H1 (cell line): ENCODE results near the gene GH2. TPM values are rescaled to one million over a fixed set of nuclear protein-coding genes. Genes with fewer than 3 reads are reported as not detected.

Source experiments
- CTCF ChIA-PET: fragments of 300-600 bp; sonication (Branson Sonifier 250); formaldehyde crosslinking; loops from one replicate; lab custom pipeline; 2021; ENCODE audit not compliant: partially characterized antibody; lab: Charles Lee
- POLR2A ChIA-PET: fragments of 300-600 bp; sonication (Branson Sonifier 250); formaldehyde crosslinking; loops from one replicate; lab custom pipeline; 2021; ENCODE audit warnings: inconsistent platforms; ENCODE audit not compliant: partially characterized antibody; lab: Charles Lee
- DNase-seq, 2 experiments: peaks; one replicate each; pipeline versions ENCODE4 v3.0.0 to v3.0.0-alpha.2; 2010 to 2022; ENCODE audit warnings: low spot score in 2 of 2, low read depth in 1 of 2, mixed read lengths in 1 of 2
- FAIRE-seq: peaks from 2 replicates; lab custom pipeline; 2011; peaks lifted over from hg19 to GRCh38; lab: Jason Lieb, UNC
- H2AFZ ChIP-seq: 2 replicates; pipeline ENCODE4 v1.8.1; 2012; ENCODE audit warnings: low read length, inconsistent platforms
- H2AK5ac ChIP-seq: 2 replicates; pipeline ENCODE4 v1.6.1; 2013; ENCODE audit warnings: low read depth, low read length
- H2BK120ac ChIP-seq: replicated peaks from 2 replicates; pipeline ENCODE3; 2013; ENCODE audit warnings: low read depth, low read length, inconsistent platforms
- H2BK12ac ChIP-seq: 2 replicates; pipeline ENCODE4 v1.6.1; 2013; ENCODE audit warnings: low read depth, low read length
- H2BK15ac ChIP-seq: 2 replicates; pipeline ENCODE4 v1.6.1; 2013; ENCODE audit warnings: low read length
- H2BK20ac ChIP-seq: 2 replicates; pipeline ENCODE4 v1.6.1; 2013; ENCODE audit warnings: low read length
- H2BK5ac ChIP-seq: 2 replicates; pipeline ENCODE4 v1.6.1; 2013; ENCODE audit warnings: low read depth, low read length
- H3K14ac ChIP-seq: 2 replicates; pipeline ENCODE4 v1.6.1; 2013; ENCODE audit warnings: inconsistent platforms; ENCODE audit not compliant: insufficient read length
- H3K18ac ChIP-seq: 2 replicates; pipeline ENCODE4 v1.6.1; 2013; ENCODE audit warnings: low read length; ENCODE audit errors: extremely low read depth
- H3K23ac ChIP-seq: 2 replicates; pipeline ENCODE4 v1.6.1; 2013; ENCODE audit warnings: inconsistent platforms; ENCODE audit not compliant: insufficient read length
- H3K23me2 ChIP-seq: 2 replicates; pipeline ENCODE4 v1.6.1; 2013; ENCODE audit warnings: low read depth, low read length
- H3K27ac ChIP-seq: 2 replicates; pipeline ENCODE4 v1.6.1; 2011; ENCODE audit warnings: low read depth, low read length, inconsistent platforms
- H3K27me3 ChIP-seq, 4 experiments: replicated peaks in 1 of 4; 1 replicate in 1 of 4; 2 replicates in 3 of 4; pipeline versions ENCODE4 v1.6.1 to v1.8.1; 2011 to 2013; ENCODE audit warnings: low read length in 3 of 4, mild to moderate bottlenecking in 3 of 4, inconsistent platforms in 2 of 4, mixed read lengths in 2 of 4, moderate library complexity in 1 of 4; ENCODE audit not compliant: control insufficient read depth in 3 of 4, insufficient read depth in 3 of 4; ENCODE audit errors: extremely low read depth in 1 of 4
- H3K36me3 ChIP-seq, 4 experiments: 2 replicates each; pipeline versions ENCODE4 v1.6.1 to v1.8.1; 2011 to 2013; ENCODE audit warnings: mild to moderate bottlenecking in 4 of 4, low read length in 3 of 4, moderate library complexity in 2 of 4, control low read depth in 1 of 4, inconsistent platforms in 1 of 4; ENCODE audit not compliant: insufficient read depth in 4 of 4, control insufficient read depth in 2 of 4
- H3K4ac ChIP-seq: replicated peaks from 2 replicates; pipeline ENCODE3; 2013; ENCODE audit warnings: low read length, low read depth, mixed read lengths, inconsistent platforms; ENCODE audit not compliant: insufficient read length
- H3K4me1 ChIP-seq, 4 experiments: replicated peaks in 1 of 4; 1 replicate in 1 of 4; 2 replicates in 3 of 4; pipeline versions ENCODE4 v1.6.1 to v1.8.1; 2011 to 2013; ENCODE audit warnings: low read length in 3 of 4, inconsistent platforms in 2 of 4, mixed read lengths in 1 of 4; ENCODE audit not compliant: insufficient read depth in 4 of 4, control insufficient read depth in 3 of 4
- H3K4me2 ChIP-seq, 2 experiments: 2 replicates each; pipeline versions ENCODE4 v1.6.1 to v1.8.1; 2011 to 2013; ENCODE audit warnings: low read depth in 2 of 2, low read length in 2 of 2, control low read depth in 1 of 2, inconsistent platforms in 1 of 2, mild to moderate bottlenecking in 1 of 2; ENCODE audit not compliant: insufficient read depth in 1 of 2
- H3K4me3 ChIP-seq, 4 experiments: fragments of 200-600, 300-600 bp in 1 of 4; sonication (generic), shearing (Covaris generic), sonication (Bioruptor Twin) in 1 of 4; 2 replicates each; pipeline versions ENCODE4 v1.5.1 to v1.8.1; 2011 to 2016; ENCODE audit warnings: low read length in 4 of 4, low read depth in 3 of 4, control low read depth in 2 of 4, inconsistent platforms in 2 of 4, mild to moderate bottlenecking in 2 of 4, mixed read lengths in 1 of 4, moderate library complexity in 1 of 4; ENCODE audit not compliant: insufficient read depth in 2 of 4; ENCODE audit errors: extremely low read depth in 1 of 4
- H3K56ac ChIP-seq: replicated peaks from 2 replicates; pipeline ENCODE3; 2013; ENCODE audit warnings: low read depth, mild to moderate bottlenecking, mixed read lengths, low read length, inconsistent platforms; ENCODE audit not compliant: insufficient read length
- H3K79me1 ChIP-seq: 2 replicates; pipeline ENCODE4 v1.6.1; 2013; ENCODE audit warnings: low read depth, low read length, control low read depth
- H3K79me2 ChIP-seq, 2 experiments: 2 replicates each; pipeline versions ENCODE4 v1.6.1 to v1.8.1; 2012 to 2013; ENCODE audit warnings: low read length in 2 of 2, mild to moderate bottlenecking in 2 of 2, inconsistent platforms in 1 of 2; ENCODE audit not compliant: insufficient read depth in 2 of 2, control insufficient read depth in 1 of 2
- H3K9ac ChIP-seq, 4 experiments: replicated peaks in 1 of 4; 1 replicate in 1 of 4; 2 replicates in 3 of 4; pipeline versions ENCODE4 v1.6.1 to v1.8.1; 2011 to 2013; ENCODE audit warnings: low read depth in 3 of 4, low read length in 3 of 4, control low read depth in 2 of 4, mild to moderate bottlenecking in 2 of 4, moderate library complexity in 2 of 4, inconsistent platforms in 1 of 4; ENCODE audit errors: extremely low read depth in 1 of 4
- H3K9me3 ChIP-seq, 2 experiments: 2 replicates each; pipeline versions ENCODE4 v1.6.1 to v1.8.1; 2012 to 2013; ENCODE audit warnings: mild to moderate bottlenecking in 2 of 2, moderate library complexity in 2 of 2, control low read depth in 1 of 2, inconsistent platforms in 1 of 2, low read depth in 1 of 2, low read length in 1 of 2, mixed read lengths in 1 of 2; ENCODE audit not compliant: insufficient read depth in 2 of 2
- H4K20me1 ChIP-seq, 2 experiments: replicated peaks in 1 of 2; 2 replicates each; pipeline versions ENCODE3 to v1.8.1; 2011 to 2013; ENCODE audit warnings: inconsistent platforms in 2 of 2, low read length in 2 of 2, mild to moderate bottlenecking in 1 of 2; ENCODE audit not compliant: insufficient read depth in 2 of 2, control insufficient read depth in 1 of 2
- H4K5ac ChIP-seq: 2 replicates; pipeline ENCODE4 v1.6.1; 2013; ENCODE audit warnings: low read length, low read depth, mixed read lengths, inconsistent platforms; ENCODE audit not compliant: insufficient read length
- H4K8ac ChIP-seq: 2 replicates; pipeline ENCODE4 v1.8.0; 2013; ENCODE audit warnings: mild to moderate bottlenecking, moderate library complexity, low read length, inconsistent platforms; ENCODE audit not compliant: insufficient read depth; ENCODE audit errors: extremely low read depth
- H4K91ac ChIP-seq: replicated peaks from 2 replicates; pipeline ENCODE3; 2013; ENCODE audit warnings: low read length, mixed read lengths, inconsistent platforms; ENCODE audit not compliant: insufficient read length
- ATF2 ChIP-seq: IDR thresholded peaks from 2 replicates; pipeline ENCODE4 v1.6.1; 2012; ENCODE audit warnings: low read length, inconsistent platforms
- ATF3 ChIP-seq: IDR thresholded peaks from 2 replicates; pipeline ENCODE4 v1.6.1; 2011; ENCODE audit warnings: low read depth, mild to moderate bottlenecking, low read length; ENCODE audit not compliant: insufficient read depth
- CTBP2 ChIP-seq: IDR thresholded peaks from 2 replicates; pipeline ENCODE4 v1.7.0; 2011; ENCODE audit warnings: borderline replicate concordance, mild to moderate bottlenecking, moderate library complexity, mixed read lengths, low read length; ENCODE audit not compliant: insufficient read depth, insufficient read length
- HDAC2 ChIP-seq, 2 experiments: fragments of 300-600 bp in 1 of 2; sonication (generic) in 1 of 2; IDR thresholded peaks; 2 replicates each; pipeline ENCODE4 v1.6.1; 2011 to 2012; ENCODE audit warnings: low read depth in 2 of 2, low read length in 2 of 2, mild to moderate bottlenecking in 2 of 2, moderate library complexity in 2 of 2, borderline replicate concordance in 1 of 2, inconsistent platforms in 1 of 2
- NRF1 ChIP-seq: IDR thresholded peaks from 2 replicates; pipeline ENCODE4 v1.6.1; 2011; ENCODE audit warnings: mild to moderate bottlenecking, low read depth, low read length, improper control_type of control experiment
- SRF ChIP-seq: IDR thresholded peaks from 2 replicates; pipeline ENCODE4 v1.6.1; 2011; ENCODE audit warnings: mild to moderate bottlenecking, low read depth, low read length, moderate library complexity
- WGBS, 2 experiments: shearing (Covaris generic) in 1 of 2; methylation state at CpG; one replicate each; pipeline versions ENCODE4 v1.1.6 to v1.1.7; 2013 to 2015; ENCODE audit warnings: low lambda C conversion rate in 2 of 2, mixed read lengths in 2 of 2, inconsistent platforms in 1 of 2, low coverage in 1 of 2, missing lambda C conversion rate in 1 of 2; ENCODE audit not compliant: insufficient replicate concordance in 2 of 2, insufficient coverage in 1 of 2, insufficient read length in 1 of 2; ENCODE audit errors: extremely low coverage in 1 of 2, missing lambda C conversion rate in 1 of 2; 5-methylcytosine and 5-hydroxymethylcytosine counted together
- polyA plus RNA-seq, 7 experiments: library from polyadenylated mRNA; depleted of rRNA in 3 of 7; stranded (reverse) in 5 of 7; unstranded in 2 of 7; fragments of >200 nt in 5 of 7; fragments of 200-250 nt in 2 of 7; gene quantifications; 1 replicate in 5 of 7; 2 replicates in 1 of 7; 4 replicates in 1 of 7; pipeline versions ENCODE4 v1.2.1 to v1.2.3, GENCODE V29; 2011 to 2013; ENCODE audit warnings: missing spikeins in 2 of 7, mixed read lengths in 2 of 7
- total RNA-seq: library from RNA; stranded (reverse); fragmentation: NEBNext Ultra II Directional; extraction: Animal tissue kit (Norgen Biotek cat#: 25700); gene quantifications from 2 replicates; pipeline ENCODE4 v1.2.1, GENCODE V29; 2021

The GH2 gene
- total and polyA plus RNA-seq, 2 of the 8 experiments (the other 6 are each of a cell fraction or from before 2014, with no cell fraction given): 0.60 to 1.5 TPM

- H3K36me3 ChIP-seq: no peaks in the 10 kb centered on the region
- H2BK120ac ChIP-seq: no peak overlapping the region
- DNase-seq (no peak), FAIRE-seq (no peak)
- H2AK5ac ChIP-seq: no peak overlapping the region
- peaks cover 10 to 15% of the 10 kb centered on the region in 2 experiments for H3K79me2 ChIP-seq
- H4K20me1 ChIP-seq: peaks cover 0 to 3% of the 10 kb centered on the region in 2 experiments
- H3K23ac ChIP-seq: no peak overlapping the region
- no peak overlapping the region for H4K5ac ChIP-seq
- no peak overlapping the region for H2AFZ ChIP-seq
- no peak overlapping the region for H3K9ac ChIP-seq
- ChIA-PET CTCF (interaction anchor here (6.9 kb wide), 1 partner anchor 13 kb away, joined by 77 read pairs; no protein-coding TSS in a partner anchor), POLR2A (interaction anchor here (1.0 to 27.8 kb wide), 2 partner anchors 20 to 25 kb away, joined by 3 to 593 read pairs; partner anchors contain the start of genes FTSJ3 and PSMC5)
- no peak overlapping the region for H2BK12ac ChIP-seq
- peaks cover 10% of the 10 kb centered on the region for H3K23me2 ChIP-seq
- H3K79me1 ChIP-seq: peaks cover 6% of the 10 kb centered on the region; the same call in 1 of the 2 replicates
- H2BK15ac ChIP-seq: no peak overlapping the region
- no peak overlapping the region for H3K4me3 ChIP-seq
- H3K4ac ChIP-seq: no peak overlapping the region
- no peak overlapping the region for H3K4me2 ChIP-seq
- H4K8ac ChIP-seq: no peak overlapping the region
- H3K4me1 ChIP-seq: peaks cover 0 to 11% (median 8%) of the 10 kb centered on the region in 4 experiments; a peak in 6 of 7 replicates
- no peak overlapping the region for H3K27ac ChIP-seq
- peaks cover 0 to 29% (median 25%) of the 10 kb centered on the region in 4 experiments; a peak in 6 of 7 replicates for H3K27me3 ChIP-seq
- no peak overlapping the region for H4K91ac ChIP-seq
- no peak overlapping the region for H3K18ac ChIP-seq
- H2BK20ac ChIP-seq: no peak overlapping the region
- peaks cover 4 to 9% of the 10 kb centered on the region in 2 experiments; a peak in 3 of 4 replicates for H3K9me3 ChIP-seq
- no peak overlapping the region for H2BK5ac ChIP-seq
- 5% methylated on average over 1 of the region's 1 CpG; no CpG with 5 or more reads in 1 of the 2 experiments for WGBS, 2 experiments
- no peak overlapping the region for H3K56ac ChIP-seq
- TF ChIP-seq CTBP2 (no peak), SRF (no peak), HDAC2 (IDR thresholded peaks at IDR 0.05; ENCODE audit: borderline replicate concordance in 1 of 2, low read depth in 2 of 2, low read length in 2 of 2) (no peak), NRF1 (no peak), ATF3 (no peak), ATF2 (no peak)
- no peak overlapping the region for H3K14ac ChIP-seq
These were observed 36.2 kb downstream of the GH2 start for GRCh38 chr17:63845509-63845908.
